Measurements from ENCODE around the gene ANXA6.

Gene ANXA6

GRCh38 chr5:151141535-151141934 lies 16.0 kb downstream of the ANXA6 start:
- WGBS (ENCODE audit: insufficient coverage, insufficient read length), result no CpG with 5 or more reads among the region's 15 CpGs
- no peak overlapping the region for H3K27ac ChIP-seq (ENCODE audit: low read length)
- no peaks in the 10 kb centered on the region for H3K4me1 ChIP-seq (ENCODE audit: control insufficient read depth, insufficient read depth, low read length)
- peaks cover 3% of the 10 kb centered on the region; the same call in 1 of the 2 replicates for H3K36me3 ChIP-seq (ENCODE audit: control insufficient read depth, insufficient read depth, low read length)
- no peaks in the 10 kb centered on the region for H3K27me3 ChIP-seq (ENCODE audit: control insufficient read depth, insufficient read depth, low read length)
- H3K4me3 ChIP-seq (ENCODE audit: low read length), result no peak overlapping the region
- DNase-seq (ENCODE audit: low read depth, low spot score), result no peak
- no peaks in the 10 kb centered on the region for H3K9me3 ChIP-seq (ENCODE audit: control insufficient read depth, insufficient read depth, low read length)

- Histone ChIP-seq H3K4me1 (ENCODE audit: control insufficient read depth, insufficient read depth, low read length) (no peaks in the 10 kb centered on the region), H3K27me3 (ENCODE audit: control insufficient read depth, insufficient read depth, low read length) (no peaks in the 10 kb centered on the region), H3K4me3 (ENCODE audit: low read length) (no peak overlapping the region), H3K9me3 (ENCODE audit: control insufficient read depth, insufficient read depth, low read length) (no peaks in the 10 kb centered on the region), H3K27ac (ENCODE audit: low read length) (no peak overlapping the region), H3K36me3 (ENCODE audit: control insufficient read depth, insufficient read depth, low read length) (peaks cover 3% of the 10 kb centered on the region; the same call in 1 of the 2 replicates)
- no peak for DNase-seq (ENCODE audit: low read depth, low spot score)
- no CpG with 5 or more reads among the region's 7 CpGs for WGBS (ENCODE audit: insufficient coverage, insufficient read length)
Observed at GRCh38 chr5:151140686-151141459, 16.7 kb downstream of the ANXA6 start.

GRCh38 chr5:151139646-151140045 lies 17.9 kb downstream of the ANXA6 start:
- peaks cover 3% of the 10 kb centered on the region; the same call in 1 of the 2 replicates for H3K36me3 ChIP-seq (ENCODE audit: control insufficient read depth, insufficient read depth, low read length)
- no peak overlapping the region for H3K4me3 ChIP-seq (ENCODE audit: low read length)
- no CpG with 5 or more reads among the region's 3 CpGs for WGBS (ENCODE audit: insufficient coverage, insufficient read length)
- H3K27me3 ChIP-seq (ENCODE audit: control insufficient read depth, insufficient read depth, low read length), result no peaks in the 10 kb centered on the region
- DNase-seq (ENCODE audit: low read depth, low spot score), result no peak
- no peaks in the 10 kb centered on the region for H3K9me3 ChIP-seq (ENCODE audit: control insufficient read depth, insufficient read depth, low read length)
- no peaks in the 10 kb centered on the region for H3K4me1 ChIP-seq (ENCODE audit: control insufficient read depth, insufficient read depth, low read length)
- no peak overlapping the region for H3K27ac ChIP-seq (ENCODE audit: low read length)

- no peaks in the 10 kb centered on the region for H3K4me1 ChIP-seq (ENCODE audit: control insufficient read depth, insufficient read depth, low read length)
- no peak for DNase-seq (ENCODE audit: low read depth, low spot score)
- peaks cover 6% of the 10 kb centered on the region; the same call in 1 of the 2 replicates for H3K36me3 ChIP-seq (ENCODE audit: control insufficient read depth, insufficient read depth, low read length)
- no peaks in the 10 kb centered on the region for H3K9me3 ChIP-seq (ENCODE audit: control insufficient read depth, insufficient read depth, low read length)
- WGBS (ENCODE audit: insufficient coverage, insufficient read length), result no CpG with 5 or more reads among the region's 8 CpGs
- H3K4me3 ChIP-seq (ENCODE audit: low read length), result no peak overlapping the region
- H3K27ac ChIP-seq (ENCODE audit: low read length), result no peak overlapping the region
- H3K27me3 ChIP-seq (ENCODE audit: control insufficient read depth, insufficient read depth, low read length), result no peaks in the 10 kb centered on the region
Observed at GRCh38 chr5:151139015-151139414, 18.6 kb downstream of the ANXA6 start.

- Histone ChIP-seq H3K27ac (ENCODE audit: low read length) (no peak overlapping the region), H3K9me3 (ENCODE audit: control insufficient read depth, insufficient read depth, low read length) (no peaks in the 10 kb centered on the region), H3K4me1 (ENCODE audit: control insufficient read depth, insufficient read depth, low read length) (no peaks in the 10 kb centered on the region), H3K36me3 (ENCODE audit: control insufficient read depth, insufficient read depth, low read length) (peaks cover 9% of the 10 kb centered on the region; the same call in 1 of the 2 replicates), H3K27me3 (ENCODE audit: control insufficient read depth, insufficient read depth, low read length) (no peaks in the 10 kb centered on the region), H3K4me3 (ENCODE audit: low read length) (no peak overlapping the region)
- DNase-seq (ENCODE audit: low read depth, low spot score), result no peak
- WGBS (ENCODE audit: insufficient coverage, insufficient read length), result no CpG with 5 or more reads among the region's 1 CpG
Observed at GRCh38 chr5:151138114-151138513, 19.5 kb downstream of the ANXA6 start.

- peaks cover 15% of the 10 kb centered on the region; the same call in 1 of the 2 replicates for H3K36me3 ChIP-seq (ENCODE audit: control insufficient read depth, insufficient read depth, low read length)
- no peaks in the 10 kb centered on the region for H3K9me3 ChIP-seq (ENCODE audit: control insufficient read depth, insufficient read depth, low read length)
- H3K27me3 ChIP-seq (ENCODE audit: control insufficient read depth, insufficient read depth, low read length), result no peaks in the 10 kb centered on the region
- H3K4me3 ChIP-seq (ENCODE audit: low read length), result no peak overlapping the region
- no peak overlapping the region for H3K27ac ChIP-seq (ENCODE audit: low read length)
- no peaks in the 10 kb centered on the region for H3K4me1 ChIP-seq (ENCODE audit: control insufficient read depth, insufficient read depth, low read length)
- no peak for DNase-seq (ENCODE audit: low read depth, low spot score)
- WGBS (ENCODE audit: insufficient coverage, insufficient read length), result no CpG with 5 or more reads among the region's 10 CpGs
Observed at GRCh38 chr5:151137067-151137825, 20.3 kb downstream of the ANXA6 start.

GRCh38 chr5:151134228-151134627 lies 23.4 kb downstream of the ANXA6 start:
- WGBS (ENCODE audit: insufficient coverage, insufficient read length), result no CpG with 5 or more reads among the region's 3 CpGs
- Histone ChIP-seq H3K4me3 (ENCODE audit: low read length) (no peak overlapping the region), H3K27ac (ENCODE audit: low read length) (no peak overlapping the region), H3K36me3 (ENCODE audit: control insufficient read depth, insufficient read depth, low read length) (peaks cover 21% of the 10 kb centered on the region; the same call in 1 of the 2 replicates), H3K27me3 (ENCODE audit: control insufficient read depth, insufficient read depth, low read length) (no peaks in the 10 kb centered on the region), H3K4me1 (ENCODE audit: control insufficient read depth, insufficient read depth, low read length) (no peaks in the 10 kb centered on the region), H3K9me3 (ENCODE audit: control insufficient read depth, insufficient read depth, low read length) (no peaks in the 10 kb centered on the region)
- no peak for DNase-seq (ENCODE audit: low read depth, low spot score)

GRCh38 chr5:151132963-151133362 lies 24.6 kb downstream of the ANXA6 start:
- Histone ChIP-seq H3K27me3 (ENCODE audit: control insufficient read depth, insufficient read depth, low read length) (no peaks in the 10 kb centered on the region), H3K4me1 (ENCODE audit: control insufficient read depth, insufficient read depth, low read length) (no peaks in the 10 kb centered on the region), H3K27ac (ENCODE audit: low read length) (no peak overlapping the region), H3K36me3 (ENCODE audit: control insufficient read depth, insufficient read depth, low read length) (peaks cover 18% of the 10 kb centered on the region; the same call in 1 of the 2 replicates), H3K4me3 (ENCODE audit: low read length) (no peak overlapping the region), H3K9me3 (ENCODE audit: control insufficient read depth, insufficient read depth, low read length) (no peaks in the 10 kb centered on the region)
- no CpG with 5 or more reads among the region's 4 CpGs for WGBS (ENCODE audit: insufficient coverage, insufficient read length)
- DNase-seq (ENCODE audit: low read depth, low spot score), result no peak

GRCh38 chr5:151130922-151131891 lies 26.4 kb downstream of the ANXA6 start:
- H3K4me3 ChIP-seq (ENCODE audit: low read length), result no peak overlapping the region
- no CpG with 5 or more reads among the region's 13 CpGs for WGBS (ENCODE audit: insufficient coverage, insufficient read length)
- H3K27ac ChIP-seq (ENCODE audit: low read length), result no peak overlapping the region
- H3K36me3 ChIP-seq (ENCODE audit: control insufficient read depth, insufficient read depth, low read length), result peaks cover 18% of the 10 kb centered on the region; the same call in 1 of the 2 replicates
- no peak for DNase-seq (ENCODE audit: low read depth, low spot score)
- H3K27me3 ChIP-seq (ENCODE audit: control insufficient read depth, insufficient read depth, low read length), result no peaks in the 10 kb centered on the region
- no peaks in the 10 kb centered on the region for H3K4me1 ChIP-seq (ENCODE audit: control insufficient read depth, insufficient read depth, low read length)
- H3K9me3 ChIP-seq (ENCODE audit: control insufficient read depth, insufficient read depth, low read length), result no peaks in the 10 kb centered on the region
